HUDEP-2 (cell line): ENCODE results near the gene MYOF.

Experiments used
- DNase-seq, 76 experiments: peaks; one replicate each; lab custom pipeline; 2025; ENCODE audit not compliant: unreplicated experiment in 76 of 76; lab: John Stamatoyannopoulos, UW

The MYOF gene

DNA sequence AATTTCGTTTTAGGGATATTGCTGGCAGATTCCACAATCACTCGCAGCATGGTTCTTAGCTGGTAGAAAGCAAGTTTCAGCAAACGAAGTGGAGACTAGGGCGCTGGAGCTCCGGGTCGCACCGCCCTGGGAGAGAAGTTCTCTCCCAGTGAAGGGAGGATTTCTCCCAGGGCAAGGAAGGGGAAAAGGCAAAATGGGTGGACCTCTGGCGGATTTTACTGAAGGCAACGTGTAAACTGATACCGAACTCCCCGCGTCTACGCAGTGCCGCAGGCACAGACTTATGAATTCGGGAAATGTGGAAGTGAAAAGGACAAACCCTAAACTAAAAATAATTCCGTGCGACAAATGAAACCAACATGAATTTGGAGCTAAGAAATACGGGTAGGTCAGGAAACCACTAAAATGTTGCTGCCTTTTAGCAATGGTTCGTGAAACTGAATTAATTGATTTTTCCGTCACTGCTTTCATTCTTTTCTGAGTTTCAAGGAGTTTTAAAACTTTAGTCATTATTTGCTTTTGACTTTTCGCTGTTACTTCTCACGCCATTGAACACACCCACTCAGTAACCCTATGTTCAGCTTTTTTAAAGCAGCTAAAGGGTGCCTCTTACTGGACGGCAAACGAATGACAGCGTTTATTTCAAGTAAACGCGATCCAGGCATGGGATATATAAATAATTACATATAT lies at the start of gene MYOF:
TSS of gene MYOF (minus strand) at position 190 of the 690 bp plus-strand sequence. CDS start at position 50, 140 bp downstream.
- DNase-seq, result peak in 29 of 76 experiments; percentile 1 to 51 (median 17)

- no peak for DNase-seq
These were observed 36.4 kb upstream of the MYOF start for GRCh38 chr10:93518531-93518930.

DNA sequence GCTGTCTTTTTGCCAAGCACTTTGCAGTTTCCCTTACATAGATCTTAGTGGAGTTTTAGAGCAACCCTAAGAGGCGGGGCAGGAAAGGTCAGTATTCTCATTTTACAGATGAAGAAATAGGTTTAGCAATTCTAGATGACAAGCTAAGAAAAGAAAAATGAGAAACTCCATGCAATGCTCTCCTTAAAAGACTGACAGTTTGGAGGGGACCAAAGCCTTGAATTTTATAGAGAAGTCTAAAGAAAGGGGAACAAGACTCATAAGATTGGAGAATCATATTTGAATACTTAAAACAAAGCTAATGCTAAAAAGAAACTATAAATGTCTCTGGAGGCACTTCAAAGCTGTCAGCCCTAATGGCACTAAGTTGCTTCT lies 33.9 kb upstream of the MYOF start:
- no peak for DNase-seq

DNA sequence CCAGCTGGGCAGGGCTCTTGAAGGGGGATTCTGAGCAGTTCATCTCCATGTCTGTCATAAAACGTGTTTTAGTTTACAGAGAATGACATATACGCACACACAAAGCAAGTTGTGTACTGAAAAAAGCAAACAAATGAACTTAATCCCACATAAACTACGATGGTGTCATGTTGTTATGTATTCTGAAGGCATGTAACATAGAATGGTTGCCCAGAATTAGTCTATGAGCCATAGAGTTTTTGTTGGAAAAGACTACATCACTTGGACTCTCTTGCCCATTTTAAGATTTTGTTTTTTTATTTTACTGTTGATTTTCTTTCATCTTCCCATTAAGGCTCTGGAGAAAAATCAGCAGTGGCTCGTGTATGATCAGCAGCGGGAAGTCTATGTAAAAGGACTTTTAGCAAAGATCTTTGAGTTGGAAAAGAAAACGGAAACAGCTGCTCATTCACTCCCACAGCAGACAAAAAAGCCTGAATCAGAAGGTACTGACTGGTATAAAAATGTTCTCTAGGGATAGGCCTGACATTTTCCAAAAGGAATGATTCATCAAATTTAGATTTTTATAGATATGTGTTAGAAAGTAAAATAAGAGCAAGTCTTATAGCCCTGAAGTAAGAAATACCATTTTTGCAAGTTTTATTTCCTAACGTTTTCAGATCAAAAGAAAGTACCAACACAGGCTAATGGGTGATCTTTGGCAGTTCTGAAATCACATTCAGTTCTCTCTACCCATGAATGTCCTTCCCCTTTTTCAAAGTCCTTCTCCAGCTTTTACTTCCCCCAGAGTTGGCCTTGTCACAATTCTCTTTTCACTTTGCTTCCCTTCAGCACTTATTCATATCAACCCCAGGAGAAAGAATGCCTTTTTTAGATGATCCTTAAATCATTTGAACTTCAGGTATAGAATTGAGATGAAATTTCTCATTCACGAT lies 33.2 kb upstream of the MYOF start:
- no peak for DNase-seq

DNA sequence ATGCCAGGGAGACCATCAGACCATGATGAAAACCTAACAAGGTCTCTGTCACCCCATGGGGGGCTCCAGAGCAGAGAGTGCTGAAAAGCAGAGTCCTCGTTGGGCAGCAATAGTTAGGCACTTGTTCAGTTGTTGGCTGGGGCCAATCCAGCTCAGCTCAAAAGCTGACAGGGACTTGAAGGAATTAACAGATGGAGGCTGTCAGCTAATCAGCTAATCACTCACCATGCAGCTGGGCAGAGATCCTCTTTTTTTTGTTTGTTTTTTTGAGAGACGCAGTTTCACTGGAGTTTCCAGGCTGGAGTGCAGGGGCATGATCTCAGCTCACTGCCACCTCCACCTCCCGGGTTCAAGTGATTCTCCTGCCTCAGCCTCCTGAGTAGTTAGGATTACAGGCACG lies 32.4 kb upstream of the MYOF start:
- no peak for DNase-seq

GRCh38 chr10:93513091-93513490 lies 31.0 kb upstream of the MYOF start:
- no peak for DNase-seq

DNA sequence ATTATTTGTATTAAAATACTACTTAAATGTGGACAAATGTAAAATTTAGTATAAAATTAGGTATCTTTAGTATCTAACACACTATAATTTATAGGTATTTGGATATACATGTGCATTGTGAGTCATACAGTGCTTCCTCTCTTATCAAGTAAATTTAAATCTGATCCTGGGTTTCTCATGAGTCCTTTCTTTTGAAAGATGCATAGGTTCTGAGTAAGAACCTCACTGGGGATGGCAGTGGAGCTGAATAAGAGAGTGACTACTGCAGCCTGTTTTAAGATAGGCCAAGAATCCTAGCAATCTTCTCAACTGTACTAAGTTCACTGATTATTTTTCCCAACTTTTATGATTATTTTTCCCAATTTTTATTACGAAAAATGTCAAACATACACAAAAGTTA lies 30.4 kb upstream of the MYOF start:
- DNase-seq, result no peak

DNA sequence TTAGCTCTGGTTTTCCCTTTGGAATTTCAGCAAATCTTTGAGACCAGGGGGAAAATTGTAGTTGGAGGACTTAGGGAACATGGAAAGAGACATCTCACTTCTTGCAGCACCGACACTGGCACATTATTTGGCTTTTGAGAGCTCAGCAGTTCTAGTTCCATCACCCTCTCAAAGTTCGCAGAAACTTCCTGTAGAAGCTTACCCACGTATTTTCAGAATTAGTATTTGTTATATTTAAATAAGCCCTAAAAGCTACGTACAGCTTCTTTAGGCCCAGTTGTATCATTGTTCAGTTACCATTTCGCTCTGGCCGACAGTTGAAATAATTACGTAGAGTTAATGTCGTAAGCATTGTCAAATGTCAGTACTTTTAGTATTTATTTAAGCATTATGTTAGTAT lies 27.7 kb upstream of the MYOF start:
- no peak for DNase-seq

- DNase-seq, result no peak
These were observed 22.9 kb upstream of the MYOF start for GRCh38 chr10:93505075-93505474.

DNA sequence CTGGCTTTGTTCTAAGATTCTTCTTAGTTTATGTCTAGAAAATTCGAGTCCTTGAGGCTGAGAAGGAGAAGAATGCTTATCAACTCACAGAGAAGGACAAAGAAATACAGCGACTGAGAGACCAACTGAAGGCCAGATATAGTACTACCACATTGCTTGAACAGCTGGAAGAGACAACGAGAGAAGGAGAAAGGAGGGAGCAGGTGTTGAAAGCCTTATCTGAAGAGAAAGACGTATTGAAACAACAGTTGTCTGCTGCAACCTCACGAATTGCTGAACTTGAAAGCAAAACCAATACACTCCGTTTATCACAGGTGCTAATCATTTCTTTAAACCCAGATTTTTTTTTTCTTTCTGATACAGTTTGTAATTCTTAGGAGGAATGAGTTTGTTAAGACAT lies 20.9 kb upstream of the MYOF start:
- no peak for DNase-seq

DNA sequence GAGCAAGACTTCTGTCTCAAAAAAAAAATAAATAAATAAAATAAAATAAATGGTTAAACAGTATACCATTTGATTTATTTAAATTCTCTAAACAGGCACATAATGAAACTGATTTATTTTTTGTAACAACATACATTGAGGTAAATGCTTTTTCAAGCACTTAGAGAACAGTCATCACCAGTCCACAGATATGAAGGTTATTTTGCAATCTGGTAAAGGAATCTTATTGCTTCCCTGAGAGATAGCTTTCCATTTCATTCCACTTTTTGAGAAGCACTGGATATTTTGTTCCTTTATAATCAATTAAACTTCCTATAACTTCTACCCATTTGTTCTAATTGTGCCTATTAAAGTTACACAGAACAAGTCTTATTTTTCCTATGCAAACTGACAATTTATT lies 19.5 kb upstream of the MYOF start:
- DNase-seq, result no peak

DNA sequence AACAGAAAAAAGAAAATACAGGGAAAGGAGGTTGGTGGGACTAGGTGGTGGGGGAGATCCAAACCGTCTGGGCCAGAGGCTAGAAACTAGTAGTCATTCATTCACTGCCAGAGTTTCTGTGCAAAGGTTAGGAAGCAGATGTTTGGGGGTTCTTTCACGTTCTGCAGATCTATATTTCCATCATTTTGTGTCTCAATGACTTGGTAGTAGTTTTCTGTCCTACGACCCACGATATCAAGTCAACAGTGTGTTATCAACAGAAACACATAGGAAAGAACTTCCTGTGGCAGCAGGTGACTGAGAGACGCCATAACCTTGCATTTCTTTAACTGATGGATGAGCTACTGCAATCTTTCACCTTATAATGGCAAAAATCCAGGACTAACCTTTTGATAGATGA lies 16.0 kb upstream of the MYOF start:
- DNase-seq, result peak in 1 of 76 experiments; percentile 0

DNA sequence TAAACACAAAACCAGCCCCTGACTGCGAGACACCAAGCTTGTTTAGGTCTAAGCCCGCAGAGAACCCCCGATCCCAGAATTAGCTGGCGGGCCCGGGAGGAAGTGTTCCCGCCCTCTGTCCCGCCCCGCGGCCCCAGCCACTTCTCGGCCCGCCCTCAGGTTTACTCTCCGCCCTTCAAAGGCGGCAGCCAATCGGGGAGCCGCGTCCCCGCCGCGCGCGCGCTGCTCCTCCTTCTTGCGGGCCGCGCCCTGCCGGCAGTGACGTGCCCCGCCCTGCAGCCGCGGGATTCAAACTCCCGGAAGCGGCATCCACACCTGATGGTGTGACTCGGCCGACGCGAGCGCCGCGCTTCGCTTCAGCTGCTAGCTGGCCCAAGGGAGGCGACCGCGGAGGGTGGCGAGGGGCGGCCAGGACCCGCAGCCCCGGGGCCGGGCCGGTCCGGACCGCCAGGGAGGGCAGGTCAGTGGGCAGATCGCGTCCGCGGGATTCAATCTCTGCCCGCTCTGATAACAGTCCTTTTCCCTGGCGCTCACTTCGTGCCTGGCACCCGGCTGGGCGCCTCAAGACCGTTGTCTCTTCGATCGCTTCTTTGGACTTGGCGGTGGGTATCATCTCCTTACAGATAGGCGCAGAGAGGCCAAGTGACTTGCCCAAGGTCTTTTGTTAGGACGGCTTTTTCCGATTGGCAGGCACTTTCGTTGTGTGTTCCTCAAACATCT lies 14.3 kb upstream of the MYOF start, which contains the start of gene CEP55:
TSS of gene CEP55 (plus strand) at position 291 of the 720 bp plus-strand sequence. CDS start 3,440 bp downstream, outside the sequence.
- DNase-seq, result peak in 75 of 76 experiments; percentile 21 to 93 (median 85)

DNA sequence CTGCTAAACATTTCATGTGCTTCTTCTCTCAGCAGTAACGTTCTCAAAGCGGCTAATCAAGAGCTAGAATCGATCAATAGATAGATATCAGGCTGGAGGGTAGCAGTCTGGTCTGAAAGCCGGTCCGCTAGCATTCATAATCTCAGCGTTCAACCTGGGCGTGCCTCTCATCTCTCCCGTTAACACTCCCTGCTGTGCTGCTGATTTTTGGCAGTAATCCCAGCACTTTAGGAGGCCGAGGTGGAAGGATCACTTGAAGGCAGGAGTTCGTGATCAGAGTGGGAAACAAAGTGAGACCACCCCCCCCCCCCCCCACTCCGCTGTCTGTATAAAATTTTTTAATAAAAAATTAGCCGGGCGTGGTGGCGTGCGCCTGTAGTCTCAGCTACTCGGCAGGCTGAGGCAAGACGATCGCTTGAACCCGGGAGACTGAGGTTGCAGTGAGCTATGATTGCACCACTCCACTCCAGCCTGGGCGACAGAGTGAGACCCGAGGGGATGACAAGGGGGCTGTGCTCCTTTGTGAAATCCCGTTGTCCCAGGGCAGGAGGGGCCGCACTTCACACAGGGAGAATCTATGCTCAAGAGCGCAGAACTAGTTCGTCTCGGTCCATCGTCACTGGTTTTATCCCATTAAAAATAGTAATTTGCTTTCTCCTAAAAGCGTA lies 13.7 kb upstream of the MYOF start:
- DNase-seq, result peak in 29 of 76 experiments; percentile 1 to 52 (median 17)

- DNase-seq, result no peak
These were observed 12.4 kb upstream of the MYOF start for GRCh38 chr10:93494494-93494893.

GRCh38 chr10:93493162-93493561 lies 11.0 kb upstream of the MYOF start:
- DNase-seq, result no peak

- no peak for DNase-seq
These were observed 9.5 kb upstream of the MYOF start for GRCh38 chr10:93491602-93492121.

DNA sequence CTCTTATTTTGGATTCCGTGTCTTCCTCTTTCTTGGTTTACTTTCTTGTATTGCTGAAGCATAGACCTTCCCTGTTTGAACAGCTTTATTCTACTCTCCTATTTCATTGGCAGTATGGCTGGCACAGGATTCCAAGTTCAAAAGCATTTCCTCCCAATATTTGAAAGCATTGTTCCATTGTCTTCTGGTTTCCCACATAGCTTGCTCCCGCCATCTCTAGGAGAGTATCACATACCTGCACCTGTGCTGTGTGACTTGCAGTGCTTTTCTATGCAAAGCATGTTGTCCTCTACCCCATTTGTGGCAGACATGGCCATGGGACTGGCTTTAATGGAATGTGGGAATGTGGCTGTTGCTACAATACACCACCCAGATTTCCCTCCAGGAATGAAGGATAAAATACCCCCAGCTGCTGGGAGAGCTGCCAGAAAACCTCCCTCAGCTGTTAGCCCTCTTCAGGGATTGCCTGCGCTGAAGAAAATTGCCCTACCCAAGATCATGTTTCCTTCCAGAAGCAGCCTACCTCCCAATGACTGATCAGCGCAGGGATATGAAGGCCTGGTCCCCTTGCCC lies 6.9 kb upstream of the MYOF start:
- DNase-seq, result no peak

DNA sequence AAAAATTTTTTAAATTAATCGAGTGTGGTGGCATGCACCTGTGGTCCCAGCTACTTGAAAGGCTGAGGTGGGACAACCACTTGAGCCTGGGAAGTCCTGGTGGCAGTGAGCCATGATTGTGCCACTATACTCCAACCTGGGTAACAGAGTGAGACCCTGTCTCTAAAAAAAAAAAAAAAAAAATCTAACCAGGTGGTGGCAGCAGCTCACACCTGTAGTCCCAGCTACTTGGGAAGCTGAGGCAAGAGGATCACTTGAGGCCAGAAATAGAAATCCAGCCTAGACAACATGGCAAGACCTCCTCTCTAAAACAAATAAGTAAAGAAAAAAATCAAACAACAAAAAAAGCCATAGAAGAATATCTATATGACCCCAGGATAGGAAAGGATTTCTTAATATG lies 3.6 kb upstream of the MYOF start:
- no peak for DNase-seq

DNA sequence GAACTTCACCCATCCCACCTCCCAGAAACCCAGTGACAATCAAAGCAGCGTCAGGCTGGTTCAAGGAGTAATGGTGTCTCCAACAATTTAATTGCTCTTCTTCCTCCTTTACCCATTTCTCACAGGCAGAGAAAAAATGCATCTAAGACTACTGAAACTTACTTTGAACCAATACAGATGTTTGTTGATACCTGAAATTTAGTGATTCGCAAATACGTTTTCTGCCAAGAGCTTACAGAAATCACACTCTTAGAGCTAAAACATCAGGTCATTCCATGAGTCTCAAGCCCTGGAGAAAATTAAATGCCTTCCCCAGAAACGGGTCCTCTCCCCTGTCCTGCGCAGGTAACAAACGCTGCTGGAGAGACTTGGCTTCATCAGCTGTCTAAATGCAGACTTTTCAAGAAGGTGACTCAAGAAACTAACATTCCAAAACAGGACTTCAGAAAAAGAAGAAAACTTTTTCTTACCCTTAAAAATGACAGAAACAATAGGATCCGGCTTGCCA lies 443 bp downstream of the MYOF start:
- no peak for DNase-seq
